Endothelial cell (in vitro differentiated cells): Measurements from ENCODE around the gene CUX1. TPM values are rescaled to one million over a fixed set of nuclear protein-coding genes. Genes with fewer than 3 reads are reported as not detected.

ENCODE experiments used
- DNase-seq: peaks from one replicate; pipeline ENCODE4 v3.0.0; 2021; ENCODE audit warnings: low spot score
- H3K27ac Mint-ChIP-seq: one replicate; pipeline ENCODE4 v1.8.0; 2021; ENCODE audit warnings: mixed read lengths, inconsistent platforms; ENCODE audit not compliant: unreplicated experiment
- H3K27me3 Mint-ChIP-seq: one replicate; pipeline ENCODE4 v1.8.0; 2021; ENCODE audit warnings: mild to moderate bottlenecking, moderate library complexity, mixed read lengths, inconsistent platforms; ENCODE audit not compliant: unreplicated experiment
- H3K36me3 Mint-ChIP-seq: one replicate; pipeline ENCODE4 v1.8.0; 2021; ENCODE audit warnings: mild to moderate bottlenecking, low read depth, mixed read lengths, inconsistent platforms; ENCODE audit not compliant: unreplicated experiment
- H3K4me1 Mint-ChIP-seq: one replicate; pipeline ENCODE4 v1.8.0; 2021; ENCODE audit warnings: mild to moderate bottlenecking, mixed read lengths, inconsistent platforms; ENCODE audit not compliant: unreplicated experiment
- H3K4me3 Mint-ChIP-seq: one replicate; pipeline ENCODE4 v1.8.0; 2021; ENCODE audit warnings: mild to moderate bottlenecking, mixed read lengths, inconsistent platforms; ENCODE audit not compliant: unreplicated experiment
- H3K9me3 Mint-ChIP-seq: one replicate; pipeline ENCODE4 v1.8.0; 2021; ENCODE audit warnings: mixed read lengths, inconsistent platforms; ENCODE audit not compliant: unreplicated experiment
- total RNA-seq: library from RNA; stranded (reverse); fragmentation: NEBNext Ultra II Directional; extraction: Animal tissue kit (Norgen Biotek cat#: 25700); gene quantifications from one replicate; pipeline ENCODE4 v1.2.1, GENCODE V29; 2021; ENCODE audit not compliant: unreplicated experiment
- TF ChIP-seq, protein P1 (sequence below): fragments of 200-600 bp; sonication (generic); IDR thresholded peaks from one replicate; pipeline ENCODE4 v1.5.0; 2021; ENCODE audit warnings: antibody characterized with exemption; ENCODE audit not compliant: unreplicated experiment

Gene CUX1
- total RNA-seq, 1 donor from 2014 or later, result 43.7 TPM

DNA sequence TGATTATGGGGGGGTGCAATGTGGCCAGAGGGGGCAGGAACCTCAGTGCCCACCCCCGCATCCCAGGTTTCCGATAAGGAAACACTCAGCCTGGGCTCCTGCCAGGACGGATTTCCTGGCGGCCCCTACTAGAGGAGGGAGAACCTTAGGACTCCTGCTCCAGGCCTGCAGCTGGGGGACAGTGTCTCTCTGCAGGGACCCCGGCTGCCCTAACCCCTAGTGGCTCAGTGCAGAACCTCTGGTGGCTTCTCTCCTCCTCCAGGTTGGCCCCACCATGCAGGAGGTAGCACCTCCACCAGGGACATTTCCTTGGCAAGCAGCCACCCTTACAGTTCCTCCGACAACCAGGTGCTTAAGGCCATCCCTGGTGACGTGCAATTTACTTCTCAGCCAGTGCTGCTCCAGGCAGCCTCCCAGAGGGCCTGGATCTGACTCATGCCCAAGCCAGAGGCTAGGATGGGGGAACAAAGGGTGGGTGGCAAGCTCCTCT is 501.1 kb downstream of the CUX1 start:
- Mint-ChIP-seq H3K9me3 (no peaks in the 10 kb centered on the region), H3K4me1 (peaks cover 4% of the 10 kb centered on the region), H3K36me3 (no peaks in the 10 kb centered on the region), H3K4me3 (no peak overlapping the region), H3K27me3 (peaks cover 13% of the 10 kb centered on the region), H3K27ac (no peak overlapping the region)
- no peak for DNase-seq
- TF ChIP-seq, protein P1, sequence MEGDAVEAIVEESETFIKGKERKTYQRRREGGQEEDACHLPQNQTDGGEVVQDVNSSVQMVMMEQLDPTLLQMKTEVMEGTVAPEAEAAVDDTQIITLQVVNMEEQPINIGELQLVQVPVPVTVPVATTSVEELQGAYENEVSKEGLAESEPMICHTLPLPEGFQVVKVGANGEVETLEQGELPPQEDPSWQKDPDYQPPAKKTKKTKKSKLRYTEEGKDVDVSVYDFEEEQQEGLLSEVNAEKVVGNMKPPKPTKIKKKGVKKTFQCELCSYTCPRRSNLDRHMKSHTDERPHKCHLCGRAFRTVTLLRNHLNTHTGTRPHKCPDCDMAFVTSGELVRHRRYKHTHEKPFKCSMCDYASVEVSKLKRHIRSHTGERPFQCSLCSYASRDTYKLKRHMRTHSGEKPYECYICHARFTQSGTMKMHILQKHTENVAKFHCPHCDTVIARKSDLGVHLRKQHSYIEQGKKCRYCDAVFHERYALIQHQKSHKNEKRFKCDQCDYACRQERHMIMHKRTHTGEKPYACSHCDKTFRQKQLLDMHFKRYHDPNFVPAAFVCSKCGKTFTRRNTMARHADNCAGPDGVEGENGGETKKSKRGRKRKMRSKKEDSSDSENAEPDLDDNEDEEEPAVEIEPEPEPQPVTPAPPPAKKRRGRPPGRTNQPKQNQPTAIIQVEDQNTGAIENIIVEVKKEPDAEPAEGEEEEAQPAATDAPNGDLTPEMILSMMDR, result no peak

DNA sequence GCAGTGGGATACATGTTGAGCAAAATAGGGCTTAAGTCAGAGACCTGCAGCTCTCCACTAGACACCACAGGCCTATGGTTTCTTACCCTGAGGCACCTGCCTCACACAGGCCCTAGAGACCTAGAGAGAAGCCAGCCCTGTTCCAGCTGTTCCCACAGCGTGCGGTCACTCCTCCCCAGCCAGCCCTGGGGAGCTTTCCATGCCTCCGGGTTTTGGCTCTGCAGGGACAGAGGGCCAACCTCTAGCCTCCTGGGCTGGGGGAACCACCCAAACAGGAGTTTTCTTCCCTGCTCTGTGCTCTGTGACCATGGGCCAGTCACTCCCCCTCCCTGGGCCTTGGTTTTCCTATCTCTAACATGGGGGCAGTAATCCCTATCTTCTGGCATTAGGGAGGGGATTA is 502.2 kb downstream of the CUX1 start:
- Mint-ChIP-seq H3K27me3 (peaks cover 10% of the 10 kb centered on the region), H3K4me1 (peaks cover 4% of the 10 kb centered on the region), H3K4me3 (no peak overlapping the region), H3K9me3 (no peaks in the 10 kb centered on the region), H3K27ac (no peak overlapping the region), H3K36me3 (no peaks in the 10 kb centered on the region)
- TF ChIP-seq, protein P1, result no peak
- DNase-seq, result no peak

DNA sequence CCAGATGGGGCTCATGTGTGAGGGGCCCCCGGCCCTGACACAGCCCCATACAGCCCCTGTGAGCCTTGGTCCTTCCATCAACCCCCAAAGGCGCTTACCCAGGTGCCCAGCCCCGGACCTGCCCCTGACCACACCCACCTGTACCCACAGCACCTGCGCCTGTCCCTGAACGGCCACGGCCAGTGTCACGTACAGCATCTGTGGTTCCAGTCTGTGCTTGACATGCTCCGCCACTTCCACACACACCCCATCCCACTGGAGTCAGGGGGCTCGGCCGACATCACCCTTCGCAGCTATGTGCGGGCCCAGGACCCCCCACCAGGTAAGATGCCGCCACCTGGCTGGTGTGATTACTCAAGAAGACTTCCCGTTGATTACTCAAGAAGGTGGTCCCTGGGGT is 502.8 kb downstream of the CUX1 start:
- TF ChIP-seq, protein P1, result no peak
- Mint-ChIP-seq H3K4me1 (peaks cover 4% of the 10 kb centered on the region), H3K4me3 (no peak overlapping the region), H3K27ac (no peak overlapping the region), H3K36me3 (no peaks in the 10 kb centered on the region), H3K27me3 (peaks cover 10% of the 10 kb centered on the region), H3K9me3 (no peaks in the 10 kb centered on the region)
- no peak for DNase-seq

DNA sequence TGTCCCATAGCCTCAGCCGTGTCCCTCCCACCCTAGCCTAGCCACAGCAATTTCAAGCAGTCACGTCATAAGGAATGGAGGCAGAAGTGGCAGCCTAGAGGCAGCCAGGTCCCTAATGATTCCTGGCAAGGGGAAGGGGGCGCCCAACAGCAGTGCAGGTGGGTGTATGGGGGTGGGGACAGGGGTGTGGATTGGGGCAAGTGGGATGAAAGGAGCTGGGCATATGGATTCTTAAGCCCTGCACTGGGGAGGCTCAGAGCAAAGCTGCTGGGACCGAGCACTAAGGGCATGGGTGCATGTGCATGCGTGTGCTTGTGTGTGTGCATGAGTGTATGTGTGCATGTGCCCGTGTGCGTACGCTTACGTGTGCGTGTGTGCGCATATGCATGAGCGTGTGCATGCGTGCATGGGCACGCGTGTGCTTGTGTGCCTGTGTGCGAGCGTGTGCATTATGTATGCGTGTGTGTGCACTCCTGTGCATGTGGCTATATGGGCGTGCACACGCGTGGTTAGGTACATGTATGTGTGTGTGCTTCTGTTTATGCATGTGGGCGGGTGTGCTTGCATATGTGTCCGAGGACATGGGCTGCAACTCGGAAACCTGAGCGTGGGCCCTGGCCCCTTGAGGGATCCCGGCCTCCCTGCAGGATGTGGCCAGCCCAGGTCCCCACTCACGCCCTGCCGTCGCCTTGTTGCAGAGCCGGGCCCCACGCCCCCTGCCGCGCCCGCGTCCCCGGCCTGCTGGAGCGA is 503.4 kb downstream of the CUX1 start:
- Mint-ChIP-seq H3K9me3 (no peaks in the 10 kb centered on the region), H3K36me3 (no peaks in the 10 kb centered on the region), H3K4me3 (no peak overlapping the region), H3K27ac (no peak overlapping the region), H3K4me1 (peaks cover 4% of the 10 kb centered on the region), H3K27me3 (peaks cover 10% of the 10 kb centered on the region)
- no peak for DNase-seq
- TF ChIP-seq, protein P1, result no peak
